ENCODE data around the gene CYB5R4.
A peak's percentile ranks its signal among the peaks of the same experiment; 100 is the strongest.
"Not testable (repeated sequence)": the region's sequence is repeated elsewhere in the genome, so short reads cannot be mapped to it uniquely, and the experiment has no call there.

Gene CYB5R4

GRCh38 chr6:83890520-83890919, 31.0 kb downstream of the CYB5R4 start:
- TF ChIP-seq POLR2A (IDR thresholded peaks at IDR 0.05; ENCODE audit: low read depth, low read length) (no peak), TAF1 (IDR thresholded peaks at IDR 0.05; ENCODE audit: borderline replicate concordance, low read depth, low read length) (no peak), POLR2AphosphoS5 (IDR thresholded peaks at IDR 0.05; ENCODE audit: low read depth, low read length) (no peak)
- FAIRE-seq: no peak

GRCh38 chr6:83891586-83891985, 32.1 kb downstream of the CYB5R4 start:
- no peak for DNase-seq (ENCODE audit: insufficient read length)
- no peak for FAIRE-seq
- TF ChIP-seq POLR2AphosphoS5 (IDR thresholded peaks at IDR 0.05; ENCODE audit: low read depth, low read length) (no peak), POLR2A (IDR thresholded peaks at IDR 0.05; ENCODE audit: low read depth, low read length) (no peak), TAF1 (IDR thresholded peaks at IDR 0.05; ENCODE audit: borderline replicate concordance, low read depth, low read length) (no peak)

More at GRCh38 chr6:83890520-83890919, 31.0 kb downstream of the CYB5R4 start:
- DNase-seq (ENCODE audit: insufficient read length): no peak

GRCh38 chr6:83893024-83893423, 33.5 kb downstream of the CYB5R4 start:
- FAIRE-seq: no peak
- DNase-seq (ENCODE audit: insufficient read length): no peak
- TF ChIP-seq POLR2AphosphoS5 (IDR thresholded peaks at IDR 0.05; ENCODE audit: low read depth, low read length): no peak
- no peak for TF ChIP-seq TAF1 (IDR thresholded peaks at IDR 0.05; ENCODE audit: borderline replicate concordance, low read depth, low read length)
- TF ChIP-seq POLR2A (IDR thresholded peaks at IDR 0.05; ENCODE audit: low read depth, low read length): no peak

GRCh38 chr6:83897094-83897493, 37.6 kb downstream of the CYB5R4 start:
- not testable (repeated sequence) for FAIRE-seq; DNase-seq (ENCODE audit: insufficient read length)

GRCh38 chr6:83901624-83902023, 42.1 kb downstream of the CYB5R4 start:
- no peak for FAIRE-seq
- TF ChIP-seq TAF1 (IDR thresholded peaks at IDR 0.05; ENCODE audit: borderline replicate concordance, low read depth, low read length) (no peak), POLR2A (IDR thresholded peaks at IDR 0.05; ENCODE audit: low read depth, low read length) (no peak)
- no peak for DNase-seq (ENCODE audit: insufficient read length)

- no peak for FAIRE-seq
- TF ChIP-seq TAF1 (IDR thresholded peaks at IDR 0.05; ENCODE audit: borderline replicate concordance, low read depth, low read length) (no peak), POLR2AphosphoS5 (IDR thresholded peaks at IDR 0.05; ENCODE audit: low read depth, low read length) (no peak), POLR2A (IDR thresholded peaks at IDR 0.05; ENCODE audit: low read depth, low read length) (no peak)
- no peak for DNase-seq (ENCODE audit: insufficient read length)
Measured at GRCh38 chr6:83904395-83904794, 44.9 kb downstream of the CYB5R4 start.

- FAIRE-seq: no peak
- no peak for DNase-seq (ENCODE audit: insufficient read length)
- TF ChIP-seq POLR2AphosphoS5 (IDR thresholded peaks at IDR 0.05; ENCODE audit: low read depth, low read length) (no peak), TAF1 (IDR thresholded peaks at IDR 0.05; ENCODE audit: borderline replicate concordance, low read depth, low read length) (no peak), POLR2A (IDR thresholded peaks at IDR 0.05; ENCODE audit: low read depth, low read length) (no peak)
Measured at GRCh38 chr6:83905648-83906047, 46.2 kb downstream of the CYB5R4 start.

GRCh38 chr6:83907623-83908390, 48.3 kb downstream of the CYB5R4 start:
- not testable (repeated sequence) for FAIRE-seq; DNase-seq (ENCODE audit: insufficient read length)

- FAIRE-seq (no peak), DNase-seq (ENCODE audit: insufficient read length) (no peak)
- TF ChIP-seq POLR2A (IDR thresholded peaks at IDR 0.05; ENCODE audit: low read depth, low read length) (no peak), TAF1 (IDR thresholded peaks at IDR 0.05; ENCODE audit: borderline replicate concordance, low read depth, low read length) (no peak), POLR2AphosphoS5 (IDR thresholded peaks at IDR 0.05; ENCODE audit: low read depth, low read length) (no peak)
Measured at GRCh38 chr6:83908813-83909212, 49.3 kb downstream of the CYB5R4 start.

GRCh38 chr6:83911278-83911677, 51.8 kb downstream of the CYB5R4 start:
- FAIRE-seq: peak; percentile 40
- TF ChIP-seq POLR2AphosphoS5 (IDR thresholded peaks at IDR 0.05; ENCODE audit: low read depth, low read length): no peak
- TF ChIP-seq TAF1 (IDR thresholded peaks at IDR 0.05; ENCODE audit: borderline replicate concordance, low read depth, low read length): no peak
- TF ChIP-seq POLR2A (IDR thresholded peaks at IDR 0.05; ENCODE audit: low read depth, low read length): no peak
- DNase-seq (ENCODE audit: insufficient read length): no peak

- no peak for TF ChIP-seq POLR2A (IDR thresholded peaks at IDR 0.05; ENCODE audit: low read depth, low read length)
- TF ChIP-seq POLR2AphosphoS5 (IDR thresholded peaks at IDR 0.05; ENCODE audit: low read depth, low read length): no peak
- no peak for DNase-seq (ENCODE audit: insufficient read length)
- no peak for FAIRE-seq
Measured at GRCh38 chr6:83914953-83915352, 55.5 kb downstream of the CYB5R4 start.

GRCh38 chr6:83917001-83917400, 57.5 kb downstream of the CYB5R4 start:
- FAIRE-seq (no peak), DNase-seq (ENCODE audit: insufficient read length) (no peak)
- no peak for TF ChIP-seq POLR2A (IDR thresholded peaks at IDR 0.05; ENCODE audit: low read depth, low read length)

- DNase-seq (ENCODE audit: insufficient read length): no peak
- TF ChIP-seq TAF1 (IDR thresholded peaks at IDR 0.05; ENCODE audit: borderline replicate concordance, low read depth, low read length): no peak
- no peak for TF ChIP-seq POLR2A (IDR thresholded peaks at IDR 0.05; ENCODE audit: low read depth, low read length)
- TF ChIP-seq POLR2AphosphoS5 (IDR thresholded peaks at IDR 0.05; ENCODE audit: low read depth, low read length): no peak
- FAIRE-seq: no peak
Measured at GRCh38 chr6:83920017-83920416, 60.5 kb downstream of the CYB5R4 start.

Measured in GM12892 (cell line).